ACHN (cell line): Measurements from ENCODE around the gene CD163.
"Not testable (repeated sequence)": the region's sequence is repeated elsewhere in the genome, so short reads cannot be mapped to it uniquely, and the experiment has no call there.

ENCODE experiments used
- DNase-seq: peaks from one replicate; pipeline ENCODE4 v3.0.0-alpha.2; 2015
- in situ Hi-C: cut with HindIII; loops from 2 replicates; pipeline ENCODE4 v1.10.0; 2017; ENCODE audit warnings: low sequenced_read_pairs, low pct_ligation_motif_present, low pct_unique_long_range_greater_than_20kb

CD163 gene

GRCh38 chr12:7460375-7461259 lies 43.0 kb downstream of the CD163 start:
- in situ Hi-C loops: no loop called here
- peak; percentile 55 for DNase-seq

DNA sequence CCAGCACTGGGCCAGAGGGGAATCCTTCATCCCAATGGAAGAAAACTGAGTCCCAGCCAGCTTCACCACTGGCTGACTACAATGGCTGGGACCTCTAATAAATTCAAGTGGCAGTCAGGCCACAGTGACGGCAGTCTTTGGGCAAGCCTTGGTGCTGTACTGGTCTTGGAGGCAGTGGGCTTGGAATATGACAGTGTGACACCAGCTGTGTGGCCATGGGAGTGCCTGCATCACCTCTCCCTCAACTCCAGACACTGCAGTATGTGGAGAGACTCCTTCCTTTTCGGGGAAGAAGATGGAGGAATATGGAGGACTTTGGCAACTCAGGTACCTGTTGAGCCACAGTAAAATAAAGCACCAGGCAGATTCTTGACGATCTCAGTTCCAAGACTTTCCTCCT lies 43.6 kb downstream of the CD163 start:
- no peak for DNase-seq
- in situ Hi-C loops: no loop called here

GRCh38 chr12:7451756-7452155 lies 51.8 kb downstream of the CD163 start:
- in situ Hi-C loops: no loop called here
- no peak for DNase-seq

- no peak for DNase-seq
- in situ Hi-C loops: no loop called here
Measured at GRCh38 chr12:7450667-7451066, 52.9 kb downstream of the CD163 start.

DNA sequence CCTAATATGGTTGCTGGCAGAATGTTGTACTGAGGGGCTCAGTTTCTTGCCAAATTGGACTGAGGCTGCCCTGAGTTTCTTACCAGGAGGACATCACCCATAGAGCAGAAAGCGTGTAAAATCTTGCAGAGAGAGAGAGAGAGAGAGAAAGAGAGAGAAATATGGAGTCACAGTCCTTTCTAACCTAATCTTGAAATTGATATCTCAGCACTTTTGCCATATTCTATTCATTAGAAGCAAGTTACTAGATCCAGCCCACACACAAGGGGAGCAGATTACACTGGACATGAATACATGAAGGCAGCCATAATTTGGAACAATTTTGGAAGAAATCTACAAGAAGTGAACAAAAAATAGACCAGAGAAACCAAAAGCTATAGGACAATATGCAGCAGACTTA lies 55.5 kb downstream of the CD163 start:
- in situ Hi-C loops: no loop called here
- DNase-seq: no peak

DNA sequence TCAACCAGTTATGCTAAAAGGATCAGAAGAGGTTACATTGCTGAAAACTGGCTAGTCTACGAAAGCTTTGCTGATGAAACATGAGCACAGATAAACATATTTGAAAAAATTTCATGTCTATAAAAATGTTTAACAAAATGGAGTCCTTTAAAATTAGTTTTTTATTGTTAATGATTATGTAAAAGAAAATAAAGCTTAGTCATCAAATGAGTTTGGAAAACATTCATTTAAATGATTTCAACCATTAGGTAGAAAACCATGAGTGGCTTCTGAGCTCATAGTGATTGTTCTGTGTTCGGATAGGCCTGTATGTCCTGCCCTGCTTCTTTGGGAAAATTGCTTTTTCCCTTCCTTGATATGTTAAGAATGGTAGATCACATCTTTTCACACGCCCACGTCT lies 59.0 kb downstream of the CD163 start:
- no peak for DNase-seq
- in situ Hi-C loops: no loop called here

GRCh38 chr12:7444076-7444475 lies 59.5 kb downstream of the CD163 start, which contains the start of gene CD163L1:
Gene CD163L1, minus strand, starts transcription at chr12:7444153. Its CDS starts 26 bp downstream, at chr12:7444127.
- no peak for DNase-seq
- in situ Hi-C loops: no loop called here

GRCh38 chr12:7441216-7441615 lies 62.4 kb downstream of the CD163 start:
- in situ Hi-C loops: no loop called here

GRCh38 chr12:7439579-7440505 lies 63.7 kb downstream of the CD163 start:
- no peak for DNase-seq
- in situ Hi-C loops: no loop called here

More at GRCh38 chr12:7441216-7441615, 62.4 kb downstream of the CD163 start:
- no peak for DNase-seq

- DNase-seq, in situ Hi-C loops: not testable (repeated sequence)
Measured at GRCh38 chr12:7438291-7438995, 65.1 kb downstream of the CD163 start.

DNA sequence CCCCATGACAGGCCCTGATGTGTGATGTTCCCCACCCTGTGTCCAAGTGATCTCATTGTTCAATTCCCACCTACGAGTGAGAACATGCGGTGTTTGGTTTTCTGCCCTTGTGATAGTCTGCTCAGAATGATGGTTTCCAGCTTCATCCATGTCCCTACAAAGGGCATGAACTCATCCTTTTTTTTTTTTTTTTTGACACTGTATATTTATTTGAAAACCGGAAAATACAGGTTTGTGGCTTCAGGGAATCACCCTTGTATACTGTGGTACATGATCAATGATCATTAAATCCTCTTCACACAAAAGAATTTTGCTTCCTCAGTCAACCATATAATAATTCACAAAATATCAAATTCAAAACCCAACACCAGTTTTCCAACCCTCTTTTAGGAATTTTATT lies 66.1 kb downstream of the CD163 start:
- DNase-seq, in situ Hi-C loops: not testable (repeated sequence)

GRCh38 chr12:7434670-7435069 lies 68.9 kb downstream of the CD163 start:
- in situ Hi-C loops: no loop called here
- no peak for DNase-seq

- in situ Hi-C loops: no loop called here
- DNase-seq: peak; percentile 34
Measured at GRCh38 chr12:7433276-7433822, 70.2 kb downstream of the CD163 start.

- DNase-seq: no peak
- in situ Hi-C loops: no loop called here
Measured at GRCh38 chr12:7431993-7432685, 71.4 kb downstream of the CD163 start.
